Neural cell (in vitro differentiated cells): ENCODE results near the gene SLC25A25. TPM values are rescaled to one million over a fixed set of nuclear protein-coding genes. Genes with fewer than 3 reads are reported as not detected.

Experiments
- H2AFZ ChIP-seq: fragments of 200-600, 300-800 bp; sonication (generic), shearing (Covaris generic); 2 replicates; pipeline ENCODE4 v1.6.0; 2014; ENCODE audit warnings: low read depth, mild to moderate bottlenecking, antibody characterized with exemption, low read length, moderate library complexity
- H3F3A ChIP-seq: fragments of 200-600 bp; shearing (Covaris generic); 2 replicates; pipeline ENCODE4 v1.6.1; 2016; ENCODE audit warnings: mild to moderate bottlenecking, moderate library complexity, mixed read lengths, antibody characterized with exemption, low read length; ENCODE audit not compliant: insufficient read depth, poor library complexity, severe bottlenecking
- H3K27ac ChIP-seq: fragments of 200-600, 300-800 bp; sonication (generic), shearing (Covaris generic); 2 replicates; pipeline ENCODE4 v1.5.1; 2014; ENCODE audit warnings: mild to moderate bottlenecking, low read length, moderate library complexity
- H3K27me3 ChIP-seq: fragments of 300-800, 200-600 bp; sonication (generic), shearing (Covaris generic); 2 replicates; pipeline ENCODE4 v1.6.0; 2014; ENCODE audit warnings: mild to moderate bottlenecking, low read depth, low read length, moderate library complexity; ENCODE audit not compliant: insufficient read depth
- H3K36me3 ChIP-seq: fragments of 300-800, 200-600 bp; sonication (generic), shearing (Covaris generic); 2 replicates; pipeline ENCODE4 v1.5.1; 2014; ENCODE audit warnings: mild to moderate bottlenecking, antibody characterized with exemption, low read length, moderate library complexity; ENCODE audit not compliant: insufficient read depth
- H3K4me2 ChIP-seq: fragments of 300-800, 200-600 bp; sonication (generic), shearing (Covaris generic); 2 replicates; pipeline ENCODE4 v1.6.0; 2014; ENCODE audit warnings: mild to moderate bottlenecking, low read length
- H3K4me3 ChIP-seq: fragments of 300-800, 200-600 bp; sonication (generic), shearing (Covaris generic); 2 replicates; pipeline ENCODE4 v1.5.1; 2014; ENCODE audit warnings: mild to moderate bottlenecking, low read length, moderate library complexity
- H3K79me2 ChIP-seq: fragments of 200-600 bp; shearing (Covaris generic); replicated peaks from 2 replicates; pipeline ENCODE4 v1.6.0; 2014; ENCODE audit warnings: mild to moderate bottlenecking, low read length, moderate library complexity; ENCODE audit not compliant: insufficient read depth
- H3K9ac ChIP-seq: fragments of 300-800, 200-600 bp; sonication (generic), shearing (Covaris generic); 2 replicates; pipeline ENCODE4 v1.6.1; 2016; ENCODE audit warnings: mild to moderate bottlenecking, low read length, mixed read lengths
- H3K9me2 ChIP-seq: fragments of 200-600 bp; shearing (Covaris generic); 2 replicates; pipeline ENCODE4 v1.6.1; 2016; ENCODE audit warnings: mild to moderate bottlenecking, low read length, mixed read lengths; ENCODE audit not compliant: insufficient read depth
- H3K9me3 ChIP-seq: fragments of 200-600, 300-800 bp; sonication (generic), shearing (Covaris generic); 2 replicates; pipeline ENCODE4 v1.6.1; 2016; ENCODE audit warnings: mild to moderate bottlenecking, mixed run types, low read length, moderate library complexity, mixed read lengths
- H4K20me1 ChIP-seq: fragments of 200-600 bp; shearing (Covaris generic); 2 replicates; pipeline ENCODE4 v1.6.1; 2016; ENCODE audit warnings: mild to moderate bottlenecking, mixed run types; ENCODE audit not compliant: insufficient read depth
- CTCF ChIP-seq: fragments of 450-650 bp; IDR thresholded peaks from 2 replicates; pipeline ENCODE4 v1.5.1; 2014; ENCODE audit warnings: antibody characterized with exemption, mild to moderate bottlenecking, moderate library complexity; ENCODE audit not compliant: poor library complexity, severe bottlenecking
- EP300 ChIP-seq: fragments of 450-650 bp; conservative IDR thresholded peaks from 2 replicates; pipeline ENCODE4 v1.6.1; 2014; ENCODE audit warnings: antibody characterized with exemption, mild to moderate bottlenecking, moderate library complexity; ENCODE audit not compliant: poor library complexity, severe bottlenecking
- EZH2 ChIP-seq: fragments of 200-600, 300-800 bp; shearing (Covaris generic), sonication (generic); IDR thresholded peaks from 2 replicates; pipeline ENCODE4 v1.6.1; 2014; ENCODE audit warnings: antibody characterized with exemption, low read length, borderline replicate concordance, mild to moderate bottlenecking; ENCODE audit not compliant: insufficient read depth, poor library complexity, severe bottlenecking
- MXI1 ChIP-seq: fragments of 450-650 bp; conservative IDR thresholded peaks from 2 replicates; pipeline ENCODE4 v1.6.1; 2014; ENCODE audit warnings: antibody characterized with exemption, mild to moderate bottlenecking; ENCODE audit not compliant: poor library complexity, severe bottlenecking
- POLR2AphosphoS5 ChIP-seq: IDR thresholded peaks from 2 replicates; pipeline ENCODE4 v1.6.1; 2012
- RAD21 ChIP-seq: fragments of 450-650 bp; conservative IDR thresholded peaks from 2 replicates; pipeline ENCODE4 v1.6.1; 2014; ENCODE audit warnings: antibody characterized with exemption, mild to moderate bottlenecking, moderate library complexity
- REST ChIP-seq: IDR thresholded peaks from 2 replicates; pipeline ENCODE4 v1.6.1; 2012; ENCODE audit warnings: borderline replicate concordance
- SMC3 ChIP-seq: fragments of 450-650 bp; conservative IDR thresholded peaks from 2 replicates; pipeline ENCODE4 v1.6.1; 2014; ENCODE audit warnings: antibody characterized with exemption, mild to moderate bottlenecking, moderate library complexity; ENCODE audit not compliant: poor library complexity
- TAF1 ChIP-seq: IDR thresholded peaks from 2 replicates; pipeline ENCODE4 v1.6.1; 2012; ENCODE audit warnings: low read depth
- polyA plus RNA-seq: library from polyadenylated mRNA; depleted of rRNA; stranded (reverse); fragments of >200 nt; gene quantifications from 2 replicates; pipeline ENCODE4 v1.2.3, GENCODE V29; 2014

Gene SLC25A25
- polyA plus RNA-seq, 1 donor from 2014 or later = 43.7 TPM

GRCh38 chr9:128104171-128104618 lies 36.2 kb downstream of the SLC25A25 start:
- no peak overlapping the region for H3K4me3 ChIP-seq
- no peaks in the 10 kb centered on the region for H4K20me1 ChIP-seq
- no peak for TF ChIP-seq EP300
- no peak for TF ChIP-seq RAD21
- no peak for TF ChIP-seq SMC3
- no peak for TF ChIP-seq POLR2AphosphoS5
- no peak for TF ChIP-seq TAF1
- no peak for TF ChIP-seq REST
- no peak for TF ChIP-seq CTCF
- TF ChIP-seq EZH2 = no peak
- TF ChIP-seq MXI1 = no peak
- no peaks in the 10 kb centered on the region for H3K79me2 ChIP-seq
- H3K27me3 ChIP-seq = no peaks in the 10 kb centered on the region
- no peak overlapping the region for H3K4me2 ChIP-seq
- H3K9me3 ChIP-seq = no peaks in the 10 kb centered on the region
- no peak overlapping the region for H2AFZ ChIP-seq
- no peak overlapping the region for H3K9ac ChIP-seq
- no peak overlapping the region for H3K27ac ChIP-seq
- H3K36me3 ChIP-seq = no peaks in the 10 kb centered on the region
- no peaks in the 10 kb centered on the region for H3K9me2 ChIP-seq
- no peaks in the 10 kb centered on the region for H3F3A ChIP-seq

DNA sequence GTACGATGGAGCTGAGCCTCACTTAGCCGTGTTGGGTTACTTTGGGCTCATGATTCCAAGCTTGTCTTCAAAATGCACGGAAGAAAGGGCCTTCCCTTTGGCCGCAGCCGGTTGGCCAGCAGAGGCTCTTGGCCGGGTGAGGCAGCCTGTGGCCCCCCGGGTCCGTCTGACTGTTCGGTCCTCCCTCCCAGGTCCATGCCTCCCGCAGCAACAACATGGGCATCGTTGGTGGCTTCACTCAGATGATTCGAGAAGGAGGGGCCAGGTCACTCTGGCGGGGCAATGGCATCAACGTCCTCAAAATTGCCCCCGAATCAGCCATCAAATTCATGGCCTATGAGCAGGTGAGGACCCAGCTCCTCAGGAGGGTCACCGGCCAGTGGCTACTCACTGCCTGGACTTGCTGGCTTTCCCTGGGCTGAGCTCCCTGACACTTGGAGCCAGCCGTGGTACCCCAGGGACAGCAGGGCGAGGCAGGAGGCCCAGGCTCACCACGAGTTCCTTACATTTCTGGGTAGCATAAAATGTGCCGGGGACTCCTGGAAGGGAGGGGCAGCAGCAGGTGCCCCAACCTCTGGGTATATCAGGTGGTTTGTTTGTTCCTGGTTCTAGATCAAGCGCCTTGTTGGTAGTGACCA lies 37.6 kb downstream of the SLC25A25 start:
- Histone ChIP-seq H3F3A (no peaks in the 10 kb centered on the region), H3K27ac (no peak overlapping the region), H3K36me3 (no peaks in the 10 kb centered on the region), H4K20me1 (no peaks in the 10 kb centered on the region), H3K4me3 (no peak overlapping the region), H3K79me2 (no peaks in the 10 kb centered on the region), H2AFZ (no peak overlapping the region), H3K27me3 (no peaks in the 10 kb centered on the region), H3K9me2 (no peaks in the 10 kb centered on the region), H3K9ac (no peak overlapping the region), H3K9me3 (no peaks in the 10 kb centered on the region), H3K4me2 (no peak overlapping the region)
- TF ChIP-seq MXI1 = no peak
- no peak for TF ChIP-seq CTCF
- no peak for TF ChIP-seq REST
- TF ChIP-seq EP300 = no peak
- TF ChIP-seq EZH2 = no peak
- TF ChIP-seq RAD21 = no peak
- TF ChIP-seq SMC3 = no peak
- no peak for TF ChIP-seq POLR2AphosphoS5
- no peak for TF ChIP-seq TAF1
